Measurements from ENCODE around the gene ZFYVE21. TPM values are rescaled to one million over a fixed set of nuclear protein-coding genes. Genes with fewer than 3 reads are reported as not detected.

Gene ZFYVE21
- total RNA-seq, 4 donors from 2014 or later, result 40.3 to 81.2 (median 59.0) TPM

GRCh38 chr14:103684471-103684870 lies 31.1 kb upstream of the ZFYVE21 start:
- Histone ChIP-seq H3K9me3 (no peaks in the 10 kb centered on the region), H3K27me3 (no peaks in the 10 kb centered on the region), H3K4me3 (no peak overlapping the region), H3K27ac (no peak overlapping the region), H3K4me1 (no peaks in the 10 kb centered on the region), H3K36me3 (peaks cover 0 to 91% (median 5%) of the 10 kb centered on the region in 3 donors)
- TF ChIP-seq POLR2A (IDR thresholded peaks at IDR 0.05), result no peak
- TF ChIP-seq CTCF (IDR thresholded peaks at IDR 0.05), result no peak
- no peak for DNase-seq

DNA sequence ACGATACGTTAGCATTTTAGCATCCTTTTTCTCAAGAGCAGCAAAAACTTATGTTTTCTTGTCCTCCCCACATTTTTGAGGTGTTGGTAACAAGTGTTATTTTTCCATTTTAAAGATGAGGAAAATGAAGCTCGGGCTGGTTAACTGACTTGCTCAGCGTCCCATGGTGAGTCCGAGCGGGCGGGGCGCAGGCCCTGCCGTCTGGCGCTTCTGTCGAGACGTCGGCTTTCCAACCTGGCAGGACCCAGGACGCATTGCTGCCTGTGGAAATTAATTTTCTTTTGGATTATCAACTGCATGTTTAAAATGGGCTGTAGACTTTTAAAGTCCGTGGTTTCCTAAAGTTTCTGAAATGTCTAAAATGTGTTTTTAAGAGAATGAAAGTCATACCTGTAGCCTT lies 30.7 kb upstream of the ZFYVE21 start:
- no peaks in the 10 kb centered on the region for H3K27me3 ChIP-seq
- peaks cover 0 to 2% (median 0%) of the 10 kb centered on the region in 4 donors for H3K4me1 ChIP-seq
- DNase-seq, result no peak
- H3K4me3 ChIP-seq, result no peak overlapping the region
- no peak overlapping the region for H3K27ac ChIP-seq
- H3K36me3 ChIP-seq, result peaks cover 0 to 91% (median 5%) of the 10 kb centered on the region in 3 donors
- no peaks in the 10 kb centered on the region for H3K9me3 ChIP-seq
- TF ChIP-seq CTCF (IDR thresholded peaks at IDR 0.05) (no peak), POLR2A (IDR thresholded peaks at IDR 0.05) (no peak)

DNA sequence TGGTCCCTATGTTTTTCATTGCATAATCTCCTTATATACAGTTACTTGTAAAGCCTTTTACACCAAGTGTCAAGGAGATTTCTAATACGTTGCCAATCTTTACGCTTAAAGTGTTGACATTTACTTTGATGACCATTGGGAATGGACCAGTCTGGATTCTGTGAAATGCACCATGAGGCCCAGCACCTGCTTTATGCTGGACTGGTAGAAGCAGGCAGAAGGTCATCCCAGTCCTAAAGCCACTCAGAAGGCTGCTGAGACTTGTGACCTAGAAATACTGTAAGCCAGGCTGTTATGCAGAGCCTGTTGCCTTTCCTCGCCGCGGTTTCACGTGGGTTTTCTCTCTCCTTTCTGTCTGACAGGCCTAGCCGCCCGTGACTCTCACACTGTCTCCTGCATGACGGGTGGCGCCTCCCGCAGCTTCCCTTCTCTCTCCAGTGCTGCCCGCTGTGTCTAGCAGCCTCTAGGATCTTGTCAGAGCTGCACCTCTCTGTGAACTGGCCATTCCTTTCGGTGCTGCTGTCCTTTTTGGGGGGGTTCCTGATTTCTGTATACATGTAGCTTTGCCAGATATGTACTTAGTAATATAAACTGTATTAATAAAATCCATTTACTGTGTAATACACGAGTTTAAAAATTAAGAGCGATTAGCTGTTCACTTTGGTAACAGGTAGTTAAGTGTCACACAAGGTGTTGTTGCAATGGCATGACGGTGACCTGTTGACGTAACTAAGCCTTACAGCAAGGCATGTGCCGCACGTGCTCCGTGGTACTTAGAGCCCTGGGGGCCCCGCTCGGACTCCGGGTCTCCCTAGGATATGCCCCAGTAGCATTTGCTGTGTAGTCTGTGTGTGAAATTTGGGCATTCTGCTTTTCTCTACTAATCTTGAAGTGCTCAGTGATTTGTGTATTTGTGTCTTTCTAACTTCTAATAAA lies 30.1 kb upstream of the ZFYVE21 start:
- Histone ChIP-seq H3K4me3 (no peak overlapping the region), H3K9me3 (no peaks in the 10 kb centered on the region), H3K27ac (no peak overlapping the region), H3K27me3 (no peaks in the 10 kb centered on the region), H3K4me1 (peaks cover 0 to 3% (median 0%) of the 10 kb centered on the region in 4 donors), H3K36me3 (peaks cover 0 to 88% (median 2%) of the 10 kb centered on the region in 3 donors)
- DNase-seq, result no peak
- TF ChIP-seq POLR2A (IDR thresholded peaks at IDR 0.05) (no peak), CTCF (IDR thresholded peaks at IDR 0.05) (no peak)

GRCh38 chr14:103686831-103687485 lies 28.7 kb upstream of the ZFYVE21 start:
- H3K9me3 ChIP-seq, result no peaks in the 10 kb centered on the region
- DNase-seq, result no peak
- H3K27ac ChIP-seq, result no peak overlapping the region
- H3K27me3 ChIP-seq, result no peaks in the 10 kb centered on the region
- peaks cover 0 to 3% (median 0%) of the 10 kb centered on the region in 4 donors for H3K4me1 ChIP-seq
- no peak for TF ChIP-seq POLR2A (IDR thresholded peaks at IDR 0.05)
- no peak for TF ChIP-seq CTCF (IDR thresholded peaks at IDR 0.05)
- H3K36me3 ChIP-seq, result peaks cover 0 to 81% (median 0%) of the 10 kb centered on the region in 3 donors
- H3K4me3 ChIP-seq, result no peak overlapping the region

- H3K27me3 ChIP-seq, result no peaks in the 10 kb centered on the region
- no peak overlapping the region for H3K4me3 ChIP-seq
- DNase-seq, result no peak
- H3K27ac ChIP-seq, result no peak overlapping the region
- H3K4me1 ChIP-seq, result peaks cover 0 to 7% (median 0%) of the 10 kb centered on the region in 4 donors
- peaks cover 0 to 84% (median 0%) of the 10 kb centered on the region in 3 donors for H3K36me3 ChIP-seq
- TF ChIP-seq CTCF (IDR thresholded peaks at IDR 0.05), result no peak
- TF ChIP-seq POLR2A (IDR thresholded peaks at IDR 0.05), result no peak
- H3K9me3 ChIP-seq, result no peaks in the 10 kb centered on the region
These were observed 27.9 kb upstream of the ZFYVE21 start for GRCh38 chr14:103687712-103688111.
